Activated B cell treated with CpG ODN at 0.5 μM for 24 hours (primary cell): ENCODE measurements around the gene FBXW9. TPM values are rescaled to one million over a fixed set of nuclear protein-coding genes. Genes with fewer than 3 reads are reported as not detected.
"Not testable (repeated sequence)": the region's sequence is repeated elsewhere in the genome, so short reads cannot be mapped to it uniquely, and the experiment has no call there.

Experiments
- ATAC-seq: fragments of 200-7000 bp; cut with Tn5 transposase; one replicate; pipeline ENCODE4 v1.10.0; 2021; ENCODE audit warnings: low read depth, mild to moderate bottlenecking, moderate library complexity
- CTCF ChIA-PET: fragments of 350-600 bp; sonication (Branson Sonifier 250); formaldehyde crosslinking; loops from one replicate; lab custom pipeline; 2021; ENCODE audit warnings: antibody characterized with exemption; lab: Charles Lee
- POLR2A ChIA-PET: fragments of 350-600 bp; sonication (Branson Sonifier 250); formaldehyde crosslinking; loops from one replicate; lab custom pipeline; 2021; ENCODE audit warnings: antibody characterized with exemption; lab: Charles Lee
- DNase-seq: peaks from one replicate; pipeline ENCODE4 v3.0.0; 2022
- H3K27ac Mint-ChIP-seq: one replicate; pipeline ENCODE4 v1.8.0; 2020; ENCODE audit warnings: mixed read lengths
- H3K27me3 Mint-ChIP-seq: one replicate; pipeline ENCODE4 v1.8.0; 2021; ENCODE audit warnings: mixed read lengths
- H3K36me3 Mint-ChIP-seq: one replicate; pipeline ENCODE4 v1.8.0; 2021; ENCODE audit warnings: low read depth, mixed read lengths
- H3K4me1 Mint-ChIP-seq: one replicate; pipeline ENCODE4 v1.8.0; 2021; ENCODE audit warnings: mixed read lengths
- H3K4me3 Mint-ChIP-seq: one replicate; pipeline ENCODE4 v1.8.0; 2020; ENCODE audit warnings: mild to moderate bottlenecking, mixed read lengths
- H3K9me3 Mint-ChIP-seq: one replicate; pipeline ENCODE4 v1.8.0; 2020; ENCODE audit warnings: mixed read lengths
- CTCF ChIP-seq: fragments of 200-600 bp; IDR thresholded peaks from one replicate; pipeline ENCODE4 v1.8.0; 2022; ENCODE audit warnings: antibody characterized with exemption, mild to moderate bottlenecking
- intact Hi-C: fragments of 100-400 bp; cut with micrococcal nuclease; formaldehyde crosslinking; loops from one replicate; pipeline ENCODE4 v1.15.1; 2024
- total RNA-seq: library from RNA; stranded (reverse); gene quantifications from 2 replicates; pipeline ENCODE4 v1.2.3, GENCODE V29; 2022

FBXW9 gene
- total RNA-seq, 1 donor from 2014 or later, result 5.2 TPM

GRCh38 chr19:12726988-12727316, 30.5 kb upstream of the FBXW9 start:
- DNase-seq (no peak), ATAC-seq (no peak)
- TF ChIP-seq CTCF, result no peak
- Mint-ChIP-seq H3K36me3 (peaks cover 46% of the 10 kb centered on the region), H3K27me3 (no peaks in the 10 kb centered on the region), H3K4me1 (peaks cover 52% of the 10 kb centered on the region), H3K4me3 (no peak overlapping the region), H3K27ac (peak overlapping the region; percentile 75), H3K9me3 (no peaks in the 10 kb centered on the region)
- ChIA-PET CTCF (interaction anchor here (1.1 to 1.6 kb wide), 2 partner anchors 9 to 30 kb away, joined by 3 to 5 read pairs; no protein-coding TSS in a partner anchor), POLR2A (interaction anchor here (0.7 to 1.5 kb wide), 4 partner anchors 10 to 111 kb away, joined by 3 to 8 read pairs (median 4); partner anchors contain the start of gene RNASEH2A)
- intact Hi-C loops, result no loop called here

GRCh38 chr19:12725612-12726011, 29.2 kb upstream of the FBXW9 start:
- H3K4me3 Mint-ChIP-seq, H3K27ac Mint-ChIP-seq, H3K9me3 Mint-ChIP-seq, DNase-seq, H3K27me3 Mint-ChIP-seq, intact Hi-C loops, ATAC-seq: not testable (repeated sequence)
- ChIA-PET CTCF (interaction anchor here (1.6 kb wide), 1 partner anchor 8 kb away, joined by 5 read pairs; no protein-coding TSS in a partner anchor), POLR2A (interaction anchor here (0.6 to 7.0 kb wide), 3 partner anchors 10 to 113 kb away, joined by 4 to 121 read pairs (median 7); partner anchors contain the start of genes GET3 and TRIR)
- H3K36me3 Mint-ChIP-seq, result peaks cover 47% of the 10 kb centered on the region
- peaks cover 50% of the 10 kb centered on the region for H3K4me1 Mint-ChIP-seq

GRCh38 chr19:12723641-12724426, 27.4 kb upstream of the FBXW9 start, which contains the start of gene TNPO2:
TSS of gene TNPO2 (minus strand) at chr19:12723932. CDS start at chr19:12720977, 2,955 bp downstream.
- Mint-ChIP-seq H3K4me1 (peaks cover 42% of the 10 kb centered on the region), H3K4me3 (peak within 1 kb of the TSS; percentile 92), H3K27me3 (no peaks in the 10 kb centered on the region), H3K36me3 (peaks cover 39% of the 10 kb centered on the region), H3K9me3 (no peaks in the 10 kb centered on the region), H3K27ac (peak within 1 kb of the TSS; percentile 90)
- DNase-seq (peak; percentile 55), ATAC-seq (peak; percentile 65)
- ChIA-PET CTCF (interaction anchor here (0.8 to 3.6 kb wide), 4 partner anchors 10 to 42 kb away, joined by 3 to 14 read pairs (median 6); partner anchors contain the start of genes GET3 and TRIR), POLR2A (interaction anchor here (0.6 to 7.0 kb wide), 17 partner anchors 7 to 1383 kb away, joined by 3 to 121 read pairs (median 5); partner anchors contain the start of genes DHPS, DNASE2, FARSA and FBXW9)
- no peak for TF ChIP-seq CTCF
- intact Hi-C loops, result loop anchor here (5.0 kb wide), 4 partner anchors 42 to 213 kb away; partner anchors contain the start of genes CALR, DHPS, MAN2B1 and WDR83

- Mint-ChIP-seq H3K36me3 (peaks cover 41% of the 10 kb centered on the region), H3K4me1 (peaks cover 43% of the 10 kb centered on the region), H3K9me3 (no peaks in the 10 kb centered on the region), H3K4me3 (peak overlapping the region; percentile 92), H3K27me3 (no peaks in the 10 kb centered on the region), H3K27ac (peak overlapping the region; percentile 90)
- intact Hi-C loops, result loop anchor here (5.0 kb wide), 4 partner anchors 41 to 214 kb away; partner anchors contain the start of genes CALR, DHPS, MAN2B1 and WDR83
- ChIA-PET POLR2A (interaction anchor here (0.6 to 7.0 kb wide), 16 partner anchors 8 to 210 kb away, joined by 3 to 121 read pairs (median 6); partner anchors contain the start of genes DHPS, DNASE2, FARSA and FBXW9), CTCF (interaction anchor here (0.5 to 3.6 kb wide), 4 partner anchors 10 to 159 kb away, joined by 3 to 14 read pairs (median 7); partner anchors contain the start of gene TRIR)
- DNase-seq (no peak), ATAC-seq (peak; percentile 4)
- no peak for TF ChIP-seq CTCF
Measured at GRCh38 chr19:12723381-12723640, 26.9 kb upstream of the FBXW9 start.

- no peak for TF ChIP-seq CTCF
- Mint-ChIP-seq H3K4me3 (peak overlapping the region; percentile 92), H3K4me1 (peaks cover 43% of the 10 kb centered on the region), H3K9me3 (no peaks in the 10 kb centered on the region), H3K36me3 (peaks cover 37% of the 10 kb centered on the region), H3K27ac (peak overlapping the region; percentile 90), H3K27me3 (no peaks in the 10 kb centered on the region)
- DNase-seq, result peak; percentile 75
- POLR2A ChIA-PET, result interaction anchor here (0.6 to 7.0 kb wide), 17 partner anchors 8 to 211 kb away, joined by 3 to 121 read pairs (median 6); partner anchors contain the start of genes DHPS, DNASE2, FARSA and FBXW9
- CTCF ChIA-PET, result interaction anchor here (0.5 to 3.6 kb wide), 6 partner anchors 11 to 159 kb away, joined by 3 to 14 read pairs (median 4); partner anchors contain the start of genes GET3 and TRIR
- intact Hi-C loops, result loop anchor here (1.0 to 5.0 kb wide), 6 partner anchors 12 to 215 kb away; partner anchors contain the start of genes CALR, DHPS, FBXW9 and MAN2B1
- ATAC-seq, result peak; percentile 84
Measured at GRCh38 chr19:12722566-12723380, 26.3 kb upstream of the FBXW9 start.
